Mesothelial cell of epicardium (in vitro differentiated cells): ENCODE data around the gene TK1. TPM values are rescaled to one million over a fixed set of nuclear protein-coding genes. Genes with fewer than 3 reads are reported as not detected.
A peak's percentile ranks its signal among the peaks of the same experiment; 100 is the strongest.

Source experiments
- DNase-seq, 2 experiments: peaks; one replicate each; pipeline ENCODE4 v3.0.0; 2021; ENCODE audit warnings: low spot score in 2 of 2; ENCODE audit not compliant: unreplicated experiment in 2 of 2
- H3K27ac Mint-ChIP-seq: 2 replicates; pipeline ENCODE4 v1.8.0; 2021; ENCODE audit warnings: mixed read lengths
- H3K27me3 Mint-ChIP-seq: 2 replicates; pipeline ENCODE4 v1.8.0; 2021; ENCODE audit warnings: low read depth, mixed read lengths
- H3K36me3 Mint-ChIP-seq: 2 replicates; pipeline ENCODE4 v1.8.0; 2021; ENCODE audit warnings: mixed read lengths
- H3K4me1 Mint-ChIP-seq: 2 replicates; pipeline ENCODE4 v1.8.0; 2021; ENCODE audit warnings: mixed read lengths
- H3K4me3 Mint-ChIP-seq: 2 replicates; pipeline ENCODE4 v1.8.0; 2021; ENCODE audit warnings: mild to moderate bottlenecking, moderate library complexity, mixed read lengths
- H3K9me3 Mint-ChIP-seq: 2 replicates; pipeline ENCODE4 v1.8.0; 2021; ENCODE audit warnings: mixed read lengths
- total RNA-seq: library from RNA; stranded (reverse); gene quantifications from 3 replicates; pipeline ENCODE4 v1.2.1, GENCODE V29; 2021
- TF ChIP-seq, protein P1 (sequence below): fragments of 200-600 bp; sonication (generic); IDR thresholded peaks from one replicate; pipeline ENCODE4 v1.5.0; 2021; ENCODE audit warnings: antibody characterized with exemption; ENCODE audit not compliant: unreplicated experiment

The TK1 gene
- total RNA-seq, 1 donor from 2014 or later = 23.3 TPM

DNA sequence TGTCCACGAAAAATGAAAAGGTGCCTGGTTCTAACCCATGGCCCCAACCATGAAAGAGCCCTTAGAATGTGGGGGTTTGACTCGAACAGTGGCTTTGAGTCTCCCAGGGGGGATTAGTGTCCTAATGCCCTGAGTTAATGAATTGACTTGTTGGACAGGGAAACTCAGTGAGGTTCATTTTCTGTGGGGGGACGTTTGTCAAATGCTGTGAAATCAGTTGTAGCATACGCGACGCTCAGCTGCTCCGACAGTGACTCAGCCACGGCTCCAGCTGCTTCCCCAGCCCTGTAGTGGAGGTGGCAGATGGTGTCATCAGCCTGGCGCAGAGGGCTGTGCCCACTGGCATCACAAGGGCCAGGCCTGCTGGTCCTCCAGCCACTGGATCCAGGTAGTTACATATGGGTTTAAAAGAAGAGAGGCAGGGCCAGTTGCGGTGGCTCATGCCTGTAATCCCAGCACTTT lies 40.6 kb upstream of the TK1 start:
- Mint-ChIP-seq H3K4me3 (no peak overlapping the region), H3K36me3 (peaks cover 6% of the 10 kb centered on the region), H3K9me3 (no peaks in the 10 kb centered on the region), H3K27ac (no peak overlapping the region), H3K27me3 (peaks cover 32% of the 10 kb centered on the region), H3K4me1 (peaks cover 4% of the 10 kb centered on the region)
- TF ChIP-seq, protein P1, sequence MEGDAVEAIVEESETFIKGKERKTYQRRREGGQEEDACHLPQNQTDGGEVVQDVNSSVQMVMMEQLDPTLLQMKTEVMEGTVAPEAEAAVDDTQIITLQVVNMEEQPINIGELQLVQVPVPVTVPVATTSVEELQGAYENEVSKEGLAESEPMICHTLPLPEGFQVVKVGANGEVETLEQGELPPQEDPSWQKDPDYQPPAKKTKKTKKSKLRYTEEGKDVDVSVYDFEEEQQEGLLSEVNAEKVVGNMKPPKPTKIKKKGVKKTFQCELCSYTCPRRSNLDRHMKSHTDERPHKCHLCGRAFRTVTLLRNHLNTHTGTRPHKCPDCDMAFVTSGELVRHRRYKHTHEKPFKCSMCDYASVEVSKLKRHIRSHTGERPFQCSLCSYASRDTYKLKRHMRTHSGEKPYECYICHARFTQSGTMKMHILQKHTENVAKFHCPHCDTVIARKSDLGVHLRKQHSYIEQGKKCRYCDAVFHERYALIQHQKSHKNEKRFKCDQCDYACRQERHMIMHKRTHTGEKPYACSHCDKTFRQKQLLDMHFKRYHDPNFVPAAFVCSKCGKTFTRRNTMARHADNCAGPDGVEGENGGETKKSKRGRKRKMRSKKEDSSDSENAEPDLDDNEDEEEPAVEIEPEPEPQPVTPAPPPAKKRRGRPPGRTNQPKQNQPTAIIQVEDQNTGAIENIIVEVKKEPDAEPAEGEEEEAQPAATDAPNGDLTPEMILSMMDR = no peak
- no peak for DNase-seq

DNA sequence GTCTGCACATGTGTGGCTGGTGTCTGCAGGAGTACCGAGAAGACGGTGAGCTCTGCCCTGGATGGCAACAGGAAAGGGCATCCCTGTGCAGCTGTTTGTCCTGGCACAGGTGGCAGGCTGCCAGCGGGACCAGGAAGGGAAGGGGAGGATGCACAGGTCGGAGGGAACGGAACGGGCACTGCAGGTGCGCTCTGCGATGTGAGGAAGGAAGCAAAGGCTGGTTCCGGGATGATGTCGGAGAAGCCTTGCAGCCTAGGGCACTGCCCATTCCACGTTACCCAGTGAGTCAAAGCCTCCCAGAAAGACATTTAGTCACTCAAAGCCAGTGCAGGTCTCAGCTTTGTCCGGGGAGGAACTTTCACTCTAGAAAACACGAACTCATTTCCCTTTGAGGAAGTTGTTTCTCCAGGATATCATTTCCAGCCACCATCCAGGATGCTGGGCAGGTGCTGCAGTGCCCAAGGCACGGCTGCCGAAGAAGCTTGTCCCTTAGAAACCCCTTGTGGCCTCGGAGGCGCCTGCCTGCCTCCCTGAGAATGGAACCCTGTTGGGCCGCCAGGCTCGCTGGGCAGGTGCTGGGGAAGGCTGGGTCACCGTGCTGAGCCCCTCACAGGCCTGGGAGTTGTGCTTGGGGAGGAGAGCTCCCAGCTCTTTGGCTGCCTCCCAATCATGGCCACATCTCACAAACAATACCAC lies 40.1 kb upstream of the TK1 start:
- TF ChIP-seq, protein P1 = no peak
- peaks cover 27% of the 10 kb centered on the region for H3K27me3 Mint-ChIP-seq
- peaks cover 4% of the 10 kb centered on the region for H3K4me1 Mint-ChIP-seq
- no peak overlapping the region for H3K27ac Mint-ChIP-seq
- H3K36me3 Mint-ChIP-seq = peaks cover 6% of the 10 kb centered on the region
- H3K9me3 Mint-ChIP-seq = no peaks in the 10 kb centered on the region
- no peak overlapping the region for H3K4me3 Mint-ChIP-seq
- no peak for DNase-seq

DNA sequence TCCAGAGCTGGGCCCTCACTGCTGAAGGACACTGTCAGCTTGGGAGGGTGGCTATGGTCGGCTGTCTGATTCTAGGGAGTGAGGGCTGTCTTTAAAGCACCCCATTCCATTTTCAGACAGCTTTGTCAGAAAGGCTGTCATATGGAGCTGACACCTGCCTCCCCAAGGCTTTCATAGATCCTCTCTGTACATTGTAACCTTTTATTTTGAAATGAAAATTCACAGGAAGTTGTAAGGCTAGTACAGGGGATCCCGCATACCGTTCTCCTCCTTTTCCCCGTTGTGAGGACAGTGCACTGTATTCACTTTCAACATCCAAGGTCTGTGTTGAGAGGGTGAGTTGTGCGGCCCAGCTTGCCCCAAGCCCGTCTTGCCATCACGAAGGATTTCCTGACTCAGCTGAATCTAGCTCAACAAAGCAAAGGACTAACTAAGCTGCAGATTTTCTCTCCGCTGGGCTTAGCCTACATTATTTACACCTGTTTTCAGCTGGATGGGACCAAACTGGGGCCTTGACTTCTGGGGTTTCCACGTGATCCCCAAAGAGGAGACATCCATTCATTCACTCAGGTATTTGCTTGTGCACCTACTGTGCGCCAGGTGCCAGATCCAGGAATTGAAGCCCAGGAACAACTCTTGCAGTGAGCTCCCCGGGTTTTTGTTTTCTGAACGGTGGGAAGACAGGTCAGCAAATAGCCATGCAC lies 39.4 kb upstream of the TK1 start:
- peaks cover 4% of the 10 kb centered on the region for H3K4me1 Mint-ChIP-seq
- no peak overlapping the region for H3K4me3 Mint-ChIP-seq
- no peak for DNase-seq
- TF ChIP-seq, protein P1 = no peak
- H3K9me3 Mint-ChIP-seq = no peaks in the 10 kb centered on the region
- peaks cover 21% of the 10 kb centered on the region for H3K27me3 Mint-ChIP-seq
- peaks cover 6% of the 10 kb centered on the region for H3K36me3 Mint-ChIP-seq
- H3K27ac Mint-ChIP-seq = no peak overlapping the region

DNA sequence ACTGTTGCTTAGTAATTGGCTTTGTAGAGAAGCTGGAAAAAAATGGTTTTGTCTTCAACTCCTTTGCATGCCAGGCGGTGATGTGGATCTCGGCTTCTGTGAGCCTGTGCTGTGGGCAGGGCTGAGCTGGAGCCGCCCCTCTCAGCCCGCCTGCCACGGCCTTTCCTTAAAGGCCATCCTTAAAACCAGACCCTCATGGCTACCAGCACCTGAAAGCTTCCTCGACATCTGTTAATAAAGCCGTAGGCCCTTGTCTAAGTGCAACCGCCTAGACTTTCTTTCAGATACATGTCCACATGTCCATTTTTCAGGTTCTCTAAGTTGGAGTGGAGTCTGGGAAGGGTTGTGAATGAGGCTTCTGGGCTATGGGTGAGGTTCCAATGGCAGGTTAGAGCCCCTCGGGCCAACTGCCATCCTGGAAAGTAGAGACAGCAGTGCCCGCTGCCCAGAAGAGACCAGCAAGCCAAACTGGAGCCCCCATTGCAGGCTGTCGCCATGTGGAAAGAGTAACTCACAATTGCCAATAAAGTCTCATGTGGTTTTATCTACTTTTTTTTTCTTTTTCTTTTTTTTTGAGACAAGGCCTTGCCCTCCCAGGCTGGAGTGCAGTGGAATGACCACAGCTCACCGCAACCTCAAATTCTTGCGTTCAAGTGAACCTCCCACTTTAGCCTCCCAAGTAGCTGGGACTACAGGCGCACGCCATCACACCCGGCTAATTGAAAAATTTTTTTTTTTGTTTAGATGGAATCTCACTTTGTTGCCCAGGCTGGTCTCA lies 38.4 kb upstream of the TK1 start:
- H3K4me1 Mint-ChIP-seq = no peaks in the 10 kb centered on the region
- no peaks in the 10 kb centered on the region for H3K9me3 Mint-ChIP-seq
- H3K27me3 Mint-ChIP-seq = peaks cover 12% of the 10 kb centered on the region
- no peak for DNase-seq
- no peak overlapping the region for H3K27ac Mint-ChIP-seq
- H3K4me3 Mint-ChIP-seq = no peak overlapping the region
- TF ChIP-seq, protein P1 = no peak
- peaks cover 8% of the 10 kb centered on the region for H3K36me3 Mint-ChIP-seq

DNA sequence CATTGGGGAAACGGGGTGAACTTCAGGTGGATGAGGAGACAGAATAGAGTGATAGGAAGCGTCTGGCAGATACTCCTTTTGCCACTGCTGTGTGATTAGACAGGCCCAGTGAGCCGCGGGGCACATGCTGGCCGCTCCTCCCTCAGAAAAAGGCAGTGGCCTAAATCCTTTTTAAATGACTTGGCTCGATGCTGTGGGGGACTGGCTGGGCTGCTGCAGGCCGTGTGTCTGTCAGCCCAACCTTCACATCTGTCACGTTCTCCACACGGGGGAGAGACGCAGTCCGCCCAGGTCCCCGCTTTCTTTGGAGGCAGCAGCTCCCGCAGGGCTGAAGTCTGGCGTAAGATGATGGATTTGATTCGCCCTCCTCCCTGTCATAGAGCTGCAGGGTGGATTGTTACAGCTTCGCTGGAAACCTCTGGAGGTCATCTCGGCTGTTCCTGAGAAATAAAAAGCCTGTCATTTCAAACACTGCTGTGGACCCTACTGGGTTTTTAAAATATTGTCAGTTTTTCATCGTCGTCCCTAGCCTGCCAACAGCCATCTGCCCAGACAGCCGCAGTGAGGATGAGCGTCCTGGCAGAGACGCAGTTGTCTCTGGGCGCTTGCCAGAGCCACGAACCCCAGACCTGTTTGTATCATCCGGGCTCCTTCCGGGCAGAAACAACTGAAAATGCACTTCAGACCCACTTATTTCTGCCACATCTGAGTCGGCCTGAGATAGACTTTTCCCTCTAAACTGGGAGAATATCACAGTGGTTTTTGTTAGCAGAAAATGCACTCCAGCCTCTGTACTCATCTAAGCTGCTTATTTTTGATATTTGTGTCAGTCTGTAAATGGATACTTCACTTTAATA lies 37.6 kb upstream of the TK1 start:
- no peak for DNase-seq
- TF ChIP-seq, protein P1 = no peak
- H3K9me3 Mint-ChIP-seq = no peaks in the 10 kb centered on the region
- H3K4me1 Mint-ChIP-seq = no peaks in the 10 kb centered on the region
- H3K36me3 Mint-ChIP-seq = peaks cover 13% of the 10 kb centered on the region
- H3K27me3 Mint-ChIP-seq = peaks cover 5% of the 10 kb centered on the region
- H3K4me3 Mint-ChIP-seq = no peak overlapping the region
- peak overlapping the region; percentile 61 for H3K27ac Mint-ChIP-seq
